ENCODE results near the gene SIRT7.

The SIRT7 gene

DNA sequence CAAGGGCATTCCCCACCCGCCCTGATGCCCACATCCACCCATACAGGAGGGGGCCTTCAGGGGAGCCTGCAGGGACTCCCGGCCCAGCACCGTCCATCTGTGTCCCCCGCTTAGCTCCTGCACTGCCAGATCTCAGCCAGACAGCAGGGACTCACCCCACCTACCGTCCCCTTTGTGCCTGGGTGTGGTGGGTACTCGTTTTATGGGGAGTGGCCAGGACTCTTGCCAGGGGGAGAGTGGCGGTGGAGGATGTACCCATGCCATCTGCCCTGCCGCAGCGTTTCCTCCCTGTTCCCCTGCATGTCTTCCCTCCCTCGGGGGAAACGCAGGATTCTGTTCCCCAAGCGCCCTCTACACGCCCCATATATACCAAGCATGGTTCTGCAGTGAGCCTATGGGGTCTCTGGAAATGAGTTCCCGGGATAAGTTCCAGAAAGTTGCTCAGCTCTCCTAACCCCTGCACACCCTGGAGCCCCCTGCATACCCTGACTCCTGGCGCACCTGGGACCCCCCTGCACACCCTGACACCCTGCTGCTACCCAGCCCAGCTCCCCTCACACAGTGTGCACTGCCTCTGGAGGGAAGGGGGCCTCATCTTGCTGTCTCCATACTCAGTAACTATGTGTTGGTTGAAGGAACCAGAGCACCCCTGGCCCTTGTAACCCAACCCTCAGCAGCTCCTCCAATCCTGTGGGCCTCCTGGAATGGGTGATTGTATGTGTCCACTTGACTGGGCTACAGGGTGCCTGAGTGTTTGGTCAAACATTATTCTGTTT lies 13.8 kb upstream of the SIRT7 start:
- DNase-seq, result no peak

DNA sequence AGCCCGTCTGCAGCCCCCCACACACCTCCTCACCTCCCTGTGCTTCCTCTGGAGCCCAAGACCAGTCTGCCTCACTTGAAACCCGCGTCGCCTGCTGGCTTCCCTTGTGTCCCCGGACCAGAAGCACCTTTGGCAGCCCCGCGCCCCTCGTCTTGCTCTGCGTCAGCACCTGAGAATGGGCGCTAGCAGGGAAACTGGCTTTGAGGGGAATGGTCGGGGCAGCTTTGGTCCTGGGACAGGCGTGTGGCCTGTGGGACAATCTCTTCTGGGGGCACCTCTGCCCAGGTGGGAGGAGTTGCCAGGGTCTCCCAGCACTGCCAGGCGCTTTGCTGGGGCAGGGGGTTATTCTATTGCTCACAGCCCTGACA lies 13.2 kb upstream of the SIRT7 start:
- DNase-seq, result no peak

DNA sequence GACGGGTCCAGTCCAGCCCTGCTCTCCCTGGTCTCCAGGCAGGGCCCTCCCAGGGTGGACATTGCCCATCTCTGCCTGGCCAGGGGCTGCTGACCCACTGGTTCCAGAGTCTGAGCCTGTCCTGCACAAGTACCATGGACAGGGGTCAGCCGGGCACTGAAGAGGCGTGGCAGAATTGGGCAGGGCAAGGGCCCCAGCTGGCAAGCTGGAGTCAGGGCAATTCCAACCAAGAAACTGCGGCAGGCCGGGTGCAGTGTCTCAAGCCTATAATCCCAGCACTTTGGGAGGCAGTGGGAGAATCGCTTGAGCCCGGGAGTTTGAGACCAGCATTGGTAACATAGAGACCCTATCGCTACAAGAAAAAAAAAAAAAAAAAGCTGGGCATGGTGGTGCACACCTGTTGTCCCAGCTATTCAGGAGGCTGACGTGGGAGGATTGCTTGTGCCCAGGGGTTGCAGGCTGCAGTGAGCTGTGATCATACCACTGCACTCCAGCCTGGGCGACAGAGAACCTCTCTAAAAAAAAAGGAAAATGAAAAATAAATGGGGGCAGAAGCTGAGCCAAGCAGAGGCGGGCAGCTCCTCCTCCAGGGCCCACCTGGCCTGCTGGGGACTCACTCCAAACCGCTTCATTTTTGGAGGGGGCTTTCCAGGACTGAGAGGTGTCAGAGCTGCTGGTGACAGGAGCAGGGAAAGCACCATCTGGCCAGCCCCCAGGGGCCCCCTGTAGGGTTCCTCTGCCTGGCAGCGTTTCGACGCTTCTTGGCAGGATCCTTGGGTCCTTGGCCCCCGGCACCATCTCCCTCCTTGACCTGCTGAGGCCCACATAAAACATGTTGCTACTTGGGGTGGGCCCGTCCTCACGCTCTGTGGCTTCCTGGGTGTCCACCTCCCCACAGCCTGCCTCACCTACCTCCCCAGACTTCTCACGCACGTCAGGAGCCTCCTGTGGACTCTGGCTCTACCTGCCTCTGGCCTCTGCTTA lies 12.5 kb upstream of the SIRT7 start:
- no peak for DNase-seq

DNA sequence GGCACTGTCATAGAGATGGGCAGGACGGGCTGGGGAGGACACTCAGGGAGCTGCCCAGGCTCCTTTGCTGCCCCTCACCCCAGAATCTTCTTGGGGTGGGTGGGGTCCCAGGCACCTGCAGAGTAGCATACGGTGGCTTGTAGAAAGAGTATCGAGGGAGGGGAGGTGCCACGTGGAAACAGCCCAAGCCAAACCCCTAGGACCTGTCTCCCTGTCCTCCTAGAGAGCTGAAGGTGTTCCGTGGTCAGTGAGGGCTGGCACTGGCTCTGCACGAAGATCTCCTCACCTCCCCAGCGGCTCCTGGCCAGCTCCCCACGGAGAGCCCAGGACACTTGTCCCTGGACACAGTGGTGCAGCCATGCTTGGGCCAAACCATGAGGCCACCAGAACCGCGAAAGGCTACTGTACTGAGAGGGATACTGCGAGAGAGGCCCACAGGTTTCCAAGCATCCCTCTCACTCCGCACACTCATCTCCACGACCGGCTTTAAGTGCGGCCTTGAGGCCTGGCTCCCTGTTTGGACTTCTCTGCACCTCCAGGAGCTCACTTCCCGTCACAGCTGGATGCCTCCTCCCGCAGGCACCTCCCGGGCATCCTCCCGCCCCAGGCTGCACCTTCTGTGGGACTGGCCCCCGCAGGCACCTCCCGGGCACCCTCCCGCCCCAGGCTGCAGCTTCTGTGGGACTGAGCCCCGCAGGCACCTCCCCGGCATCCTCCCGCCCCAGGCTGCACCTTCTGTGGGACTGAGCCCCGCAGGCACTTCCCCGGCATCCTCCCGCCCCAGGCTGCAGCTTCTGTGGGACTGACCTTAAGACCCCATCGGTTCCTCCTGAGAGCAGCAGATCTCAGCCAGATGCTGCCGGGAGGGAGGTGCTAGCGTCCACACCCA lies 11.5 kb upstream of the SIRT7 start:
- no peak for DNase-seq

DNA sequence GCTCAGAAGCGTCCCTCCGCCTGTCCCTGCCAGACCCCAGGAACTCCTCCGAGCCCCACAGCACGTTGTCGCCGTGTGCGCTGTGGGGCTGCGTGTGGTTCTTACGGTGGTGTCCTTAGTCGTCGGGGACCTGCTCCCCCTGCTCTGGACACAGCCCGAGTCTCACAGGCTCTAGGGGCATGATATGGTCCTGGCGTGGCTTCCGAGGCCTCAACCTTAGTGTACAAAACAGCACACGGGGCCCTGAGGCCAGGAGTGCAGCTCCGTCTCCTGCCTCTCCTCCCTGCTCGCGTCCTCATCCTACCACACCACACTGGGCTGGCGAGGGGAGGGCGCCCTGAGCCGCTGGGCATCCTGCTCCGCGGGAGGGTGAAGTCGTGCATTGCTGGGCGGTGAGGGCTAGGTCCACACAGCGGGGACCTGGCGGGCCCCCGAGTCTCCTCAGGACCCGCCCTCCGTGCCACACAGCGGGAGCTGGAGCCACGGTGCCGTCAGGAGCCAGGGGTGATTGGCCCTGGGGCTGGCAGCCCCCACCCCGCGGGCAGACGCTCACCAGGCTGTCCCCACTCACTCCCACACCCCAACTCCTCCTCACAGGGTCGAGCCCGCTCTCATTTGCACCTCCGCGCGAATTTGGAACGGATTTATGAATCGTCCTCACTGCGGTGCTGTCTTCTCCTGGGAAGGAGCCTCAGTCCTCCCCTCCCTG lies 10.7 kb upstream of the SIRT7 start:
- no peak for DNase-seq

DNA sequence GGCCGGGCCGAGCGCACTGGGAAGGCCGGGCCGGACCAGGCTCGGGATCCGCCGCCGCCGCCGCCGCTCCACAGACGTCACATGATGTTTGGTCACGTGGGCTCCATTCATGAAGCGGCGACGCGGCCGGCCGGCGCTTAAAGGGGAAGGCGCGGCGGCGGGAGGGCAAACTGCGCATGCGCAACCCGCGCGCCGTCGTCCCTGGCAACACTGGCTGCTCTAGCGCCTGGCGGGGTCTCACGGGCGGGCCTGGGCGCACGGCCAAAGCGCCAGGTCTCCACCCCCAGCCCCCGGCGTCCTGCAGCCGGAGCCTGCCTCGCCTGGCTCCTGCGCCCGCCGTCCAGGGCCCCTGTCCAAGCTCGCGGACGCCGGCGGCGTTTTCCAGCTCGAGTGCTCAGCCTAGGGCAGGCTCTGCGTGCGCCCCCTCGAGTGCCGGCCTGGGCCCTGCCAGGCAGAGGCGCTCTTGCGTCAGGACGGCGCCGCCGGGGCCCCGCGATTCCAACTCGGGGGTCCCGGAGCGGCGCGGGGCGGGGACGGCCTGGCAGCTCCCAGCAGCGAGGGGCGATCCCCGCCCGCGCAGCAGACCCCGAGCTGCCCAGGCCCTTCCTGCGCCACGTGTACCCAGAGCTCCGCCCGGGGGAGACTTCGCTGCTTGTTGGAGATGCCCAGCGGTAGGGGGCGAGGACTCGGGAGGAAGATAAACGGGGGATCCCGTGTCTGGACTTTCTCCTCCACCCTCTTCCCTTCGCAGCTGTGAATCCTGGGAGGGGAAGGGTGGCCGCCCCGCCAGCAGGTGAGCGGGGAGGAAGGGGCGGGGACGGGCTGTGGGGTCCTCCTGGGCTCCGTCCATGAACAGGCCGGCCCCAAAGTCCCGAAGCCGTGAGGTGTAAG lies 9.9 kb upstream of the SIRT7 start, which contains the start of gene MAFG:
Gene MAFG (minus strand): TSS at position 83 of the 891 bp plus-strand sequence. CDS start 4,550 bp downstream, outside the sequence.
- peak; percentile 95 for DNase-seq

DNA sequence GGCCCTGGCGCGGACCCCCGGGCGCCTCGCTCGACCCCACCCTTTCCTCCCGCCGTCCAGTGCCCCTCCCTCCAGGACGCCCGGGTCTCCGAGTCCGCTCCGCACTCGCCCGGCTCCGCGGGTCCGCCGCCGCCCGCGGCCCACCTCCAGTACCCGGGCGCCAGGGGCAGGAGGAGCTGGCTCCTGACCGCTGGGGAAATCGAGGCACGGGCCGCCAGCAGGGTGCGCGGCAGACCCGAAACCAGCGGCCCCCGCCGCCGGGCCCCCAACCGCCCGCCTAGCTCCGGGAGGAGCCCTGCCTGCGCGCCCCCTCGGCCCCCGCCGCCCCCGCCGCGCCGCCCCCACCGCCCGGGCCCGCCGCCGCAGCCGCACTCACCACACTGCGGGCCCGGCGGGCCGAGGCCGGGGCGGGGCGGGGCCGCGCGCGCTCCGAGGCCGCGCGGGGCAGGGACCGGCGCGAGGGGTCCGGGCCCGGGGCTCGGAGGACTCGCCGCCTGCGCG lies 9.2 kb upstream of the SIRT7 start:
- DNase-seq, result no peak

DNA sequence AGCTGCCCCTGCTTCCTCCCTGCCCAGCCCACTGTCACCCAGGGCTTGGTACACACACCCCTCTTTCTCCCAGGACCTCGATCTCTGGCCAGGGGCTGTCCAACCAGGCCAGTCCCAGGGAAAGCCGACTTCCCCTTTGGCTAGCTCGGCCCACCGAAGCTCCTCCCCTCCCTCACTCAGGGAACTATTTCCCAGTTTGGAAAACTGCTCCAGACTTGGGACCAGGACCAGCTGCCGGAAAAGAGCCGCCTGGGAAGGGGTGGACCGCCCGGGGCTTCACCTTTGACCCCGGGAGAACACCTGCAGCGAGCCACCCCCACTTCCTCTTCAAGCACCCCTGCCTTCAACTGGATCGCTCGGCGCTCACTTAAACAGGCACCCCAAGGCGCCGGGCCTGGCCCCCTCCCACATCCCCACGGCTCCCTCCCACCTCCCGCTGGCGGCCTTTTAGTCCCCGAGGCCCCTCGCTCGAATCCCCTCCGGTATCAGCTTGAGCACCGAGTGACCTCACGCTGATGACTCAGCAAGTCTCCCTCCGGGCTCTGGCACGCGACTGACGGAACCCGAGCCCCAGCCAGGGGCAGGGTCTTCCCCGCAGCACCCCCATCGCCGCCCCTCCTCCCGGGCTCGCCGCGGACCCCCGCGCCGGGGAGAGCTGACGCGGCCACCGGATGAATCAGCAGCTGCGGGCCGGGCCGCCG lies 8.6 kb upstream of the SIRT7 start:
- DNase-seq, result no peak

DNA sequence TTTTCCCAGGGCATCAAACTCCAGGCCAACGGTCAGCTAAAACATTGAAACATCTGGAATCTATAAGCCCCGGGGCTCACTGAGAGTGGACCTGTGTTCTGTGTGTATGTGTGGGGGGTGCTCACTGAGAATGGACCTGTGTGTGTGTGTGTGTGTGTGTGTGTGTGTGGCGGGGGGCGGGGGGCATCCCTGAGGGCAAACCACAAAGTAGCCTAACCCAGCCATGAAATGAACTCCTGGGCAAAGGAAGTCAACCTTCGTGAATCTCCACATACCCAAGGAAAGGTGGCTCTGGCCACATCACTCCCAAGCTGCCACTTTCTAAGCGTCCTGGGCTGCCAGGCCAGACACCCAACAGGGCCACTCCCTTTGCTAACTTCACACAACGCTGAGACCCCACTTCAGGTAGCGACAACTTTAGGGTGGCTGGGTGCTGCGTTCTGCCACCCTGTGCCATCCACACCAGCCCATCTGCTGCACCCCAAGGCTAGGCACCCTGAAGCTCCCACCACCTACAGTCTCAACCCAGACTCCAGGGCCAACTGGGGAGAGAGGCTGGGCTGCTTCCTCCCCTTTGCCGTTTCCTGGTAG lies 8.0 kb upstream of the SIRT7 start:
- no peak for DNase-seq

DNA sequence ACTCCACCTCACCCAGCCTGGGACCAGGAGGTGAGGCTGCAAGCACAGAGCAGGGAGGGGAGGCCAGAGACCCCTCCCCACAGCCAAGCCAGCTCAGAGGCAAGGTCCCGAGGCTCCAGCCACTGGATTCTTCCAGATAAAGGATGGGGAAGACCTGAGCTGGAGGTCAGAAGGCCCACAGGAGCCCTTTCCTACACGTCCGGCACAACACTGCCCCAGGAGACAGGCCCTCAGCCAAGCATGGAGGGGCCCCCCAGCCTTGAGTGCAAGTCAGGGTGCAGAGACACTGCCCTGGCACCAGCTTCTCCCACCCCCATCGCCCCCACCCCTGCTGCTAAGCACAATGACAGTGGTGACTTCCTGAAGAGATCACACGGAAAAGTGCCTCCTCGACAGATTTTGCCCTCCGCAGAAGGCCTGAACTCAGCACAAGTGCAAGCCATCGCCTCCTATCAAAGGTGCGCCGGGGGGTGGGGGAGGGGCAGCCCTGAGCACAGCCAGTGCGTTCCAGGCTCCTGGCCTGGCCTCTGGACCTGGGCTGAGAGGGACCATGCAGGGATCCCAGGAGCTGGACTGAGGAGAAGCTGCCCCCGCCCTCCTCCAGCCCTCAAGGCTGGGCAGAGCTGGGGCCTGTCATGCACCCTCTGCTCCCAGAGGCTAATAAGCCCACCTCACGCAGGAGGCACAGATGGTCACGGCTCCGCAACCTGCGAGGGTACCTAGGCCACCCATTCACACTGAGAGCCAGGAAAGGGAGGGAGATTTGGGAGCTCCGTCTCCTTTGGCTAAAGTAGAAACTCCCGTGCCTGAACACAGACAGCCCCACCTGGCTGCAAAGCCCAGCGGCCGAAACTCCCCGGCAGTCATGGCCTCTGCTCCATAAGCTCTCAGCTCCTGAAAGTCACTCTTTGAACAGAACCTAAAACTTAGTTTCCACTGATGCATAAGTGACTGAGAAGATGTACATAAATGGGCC lies 6.9 kb upstream of the SIRT7 start:
- DNase-seq, result no peak

DNA sequence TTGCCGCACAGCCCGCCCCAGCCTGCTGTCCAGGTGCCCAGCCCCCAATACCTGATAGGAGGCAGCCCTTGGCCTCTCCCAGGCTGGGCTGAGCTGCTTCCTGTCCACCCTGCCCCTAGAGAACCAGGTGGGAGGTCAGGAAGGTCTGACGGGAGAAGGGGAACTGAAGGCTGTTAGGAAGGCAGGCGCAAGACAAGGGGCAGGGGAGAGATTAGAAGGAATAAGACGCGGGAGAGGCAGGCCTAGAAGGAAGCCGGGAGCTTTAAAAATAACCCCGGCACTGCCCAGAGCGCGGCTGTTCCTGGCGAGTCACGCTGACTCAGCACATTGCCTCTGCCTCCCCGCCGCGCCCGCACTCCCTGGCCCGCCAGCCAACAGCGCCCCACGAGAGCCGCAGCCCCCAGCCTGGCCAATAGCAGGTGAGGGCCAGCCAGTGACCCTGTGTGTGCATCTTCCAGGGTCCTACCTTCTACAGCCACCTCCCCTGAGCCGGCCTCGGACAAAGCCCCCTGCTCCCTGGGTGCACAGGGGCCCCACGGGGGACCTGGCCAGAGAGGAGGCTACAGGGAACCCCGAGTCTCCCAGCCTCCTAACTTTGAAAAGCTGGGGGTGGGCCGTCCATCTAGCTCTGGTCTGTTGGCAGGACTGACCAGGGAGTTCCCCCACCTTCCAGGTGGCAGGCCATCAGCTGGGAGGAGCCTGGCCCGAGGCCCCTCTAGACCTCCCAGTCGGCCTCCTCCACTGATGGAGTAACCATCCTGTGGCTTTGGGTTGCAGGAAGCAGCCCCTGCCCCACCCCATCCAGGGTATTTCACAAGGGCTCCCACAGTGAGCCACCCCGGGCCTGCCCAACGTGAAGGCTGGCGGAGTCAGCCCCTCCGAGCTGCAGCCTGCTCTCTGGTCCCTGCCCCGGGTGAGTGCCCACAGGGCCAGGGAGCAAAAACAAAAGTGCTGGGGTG lies 5.6 kb upstream of the SIRT7 start:
- no peak for DNase-seq

DNA sequence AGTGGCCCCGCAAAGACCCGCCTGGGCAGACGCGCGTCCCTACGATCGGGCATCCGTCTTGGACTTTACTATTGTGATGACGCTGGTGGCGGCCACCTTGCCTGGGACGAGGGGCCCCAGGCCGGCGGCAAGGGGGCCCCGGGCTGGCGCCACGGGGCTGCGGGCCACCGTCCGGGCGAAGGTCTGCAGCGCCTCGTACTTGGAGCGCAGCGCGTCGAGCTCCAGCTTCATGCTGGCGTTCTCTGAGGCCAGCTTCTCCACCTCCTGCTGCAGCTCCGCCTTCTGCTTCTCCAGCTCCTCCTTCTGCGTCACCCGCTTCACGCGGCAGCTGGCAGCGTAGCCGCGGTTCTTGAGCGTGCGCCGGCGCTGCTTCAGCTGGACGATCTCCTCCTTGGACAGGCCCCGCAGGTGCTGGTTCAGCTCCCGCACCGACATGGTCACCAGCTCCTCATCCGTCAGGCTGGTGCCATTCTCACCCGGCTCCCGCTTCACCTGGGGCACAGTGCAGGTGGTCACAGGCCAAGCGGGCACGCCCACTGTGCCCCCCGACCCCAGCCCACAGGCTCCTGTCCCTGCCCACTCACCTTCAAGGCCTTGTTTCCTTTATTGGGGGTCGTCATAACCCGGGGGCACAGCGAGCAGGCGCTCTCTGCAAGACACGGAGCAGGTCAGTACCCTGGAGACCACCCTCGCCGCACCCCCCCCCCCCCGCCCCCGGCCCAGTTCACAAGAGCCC lies 4.8 kb upstream of the SIRT7 start:
- no peak for DNase-seq

DNA sequence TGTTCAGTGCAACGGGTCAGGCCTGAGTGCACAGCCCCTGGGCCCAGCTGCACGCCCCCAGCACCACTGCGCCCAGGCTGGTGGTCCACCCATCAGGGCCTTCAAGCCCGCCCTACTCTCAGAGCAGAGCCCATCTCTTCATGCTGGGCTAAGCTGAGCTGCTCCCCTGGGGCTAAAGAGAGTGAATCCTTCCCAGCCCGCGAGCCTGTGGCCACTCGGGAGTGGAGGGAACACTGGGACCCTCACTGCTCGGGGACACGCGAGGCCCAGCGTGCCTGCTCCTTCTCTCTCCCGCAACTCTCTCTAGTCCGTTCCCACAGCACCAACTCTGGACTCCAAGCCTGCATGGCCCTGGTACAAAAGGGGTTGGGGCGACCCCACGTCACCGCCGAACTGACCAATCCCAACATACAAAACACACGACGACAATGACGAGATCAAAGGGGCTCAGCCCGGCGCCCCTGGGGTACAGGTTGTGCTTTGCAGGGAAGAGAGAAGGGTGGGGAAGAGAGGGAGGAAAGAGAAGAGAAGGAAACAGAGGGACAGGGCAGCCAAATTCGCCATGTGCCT lies 4.1 kb upstream of the SIRT7 start:
- DNase-seq, result no peak

DNA sequence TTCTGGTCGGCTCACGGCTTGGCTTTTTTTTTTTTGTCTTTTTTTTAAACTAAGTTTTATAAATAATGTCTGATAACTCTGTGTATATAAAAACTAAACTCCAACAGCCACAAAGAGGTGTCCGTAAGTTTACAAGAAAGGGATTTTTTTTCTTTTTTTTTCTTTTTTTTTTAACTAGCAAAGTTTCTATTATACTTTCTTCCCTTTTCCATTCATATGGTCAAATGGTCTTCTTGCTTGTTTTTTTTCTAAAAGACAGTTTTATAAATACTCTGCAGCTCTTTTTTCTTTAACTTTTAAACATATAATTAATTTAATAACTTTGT lies 3.5 kb upstream of the SIRT7 start:
- no peak for DNase-seq

DNA sequence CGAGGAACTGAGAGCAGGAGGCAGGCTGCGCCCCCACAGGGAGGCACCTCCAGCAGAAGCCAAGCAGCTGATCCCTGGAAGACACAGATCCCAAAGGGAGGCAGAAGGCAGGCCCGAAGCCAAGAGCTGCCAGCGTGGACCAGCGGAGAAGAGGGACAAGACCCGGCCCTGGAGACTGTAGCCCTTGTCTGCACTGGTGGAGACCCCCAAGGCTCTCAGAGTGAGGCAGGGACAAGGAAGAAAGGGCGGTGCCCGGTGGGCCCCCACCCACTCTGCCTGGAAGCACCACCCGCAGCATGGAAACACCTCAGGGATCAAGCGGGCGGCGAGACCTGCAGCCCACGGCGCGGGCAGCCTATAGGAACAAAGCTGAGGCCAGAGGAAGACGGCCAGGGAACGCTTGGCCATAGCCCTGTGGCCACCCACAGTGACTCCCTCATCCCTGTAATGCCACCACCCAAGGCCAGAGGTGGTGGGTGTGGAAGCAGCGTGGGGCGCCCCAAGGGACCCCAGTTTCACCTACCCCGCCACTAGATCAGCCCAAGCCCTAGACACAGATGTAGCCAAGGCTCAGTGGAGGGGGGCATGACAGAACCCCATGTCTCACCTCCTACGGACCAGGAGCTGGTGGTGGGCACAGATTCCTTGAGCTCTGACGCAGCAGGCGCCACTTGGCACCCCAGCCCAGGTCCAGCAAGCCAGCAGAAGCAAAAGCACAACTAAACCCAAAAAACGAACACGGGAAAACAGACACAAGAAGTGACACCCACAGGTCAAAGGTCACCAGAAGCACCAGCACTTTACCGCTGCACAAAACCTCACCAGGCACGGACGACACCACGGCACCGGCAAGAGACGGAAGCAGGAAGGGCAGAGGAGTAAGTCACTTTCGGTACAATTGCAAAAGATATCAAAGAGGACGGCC lies 2.9 kb upstream of the SIRT7 start:
- no peak for DNase-seq

Measured in NCI-H1092 treated with DMSO at 0.1 percent for 48 hours (cell line).